Stomach (tissue), 9 donors: ENCODE measurements around the gene ERN1. TPM values are rescaled to one million over a fixed set of nuclear protein-coding genes. Genes with fewer than 3 reads are reported as not detected.

Experiments used
- DNase-seq, 2 donors: peaks; one replicate each; pipeline versions ENCODE4 v3.0.0 to v3.0.0-alpha.2; 2013 to 2019
- H3K27ac ChIP-seq, 5 donors: fragments of 200-600 bp in 4 of 5; sonication (generic) in 4 of 5; one replicate each; pipeline ENCODE4 v1.5.1; 2013 to 2019; ENCODE audit warnings: mild to moderate bottlenecking in 1 of 5, moderate library complexity in 1 of 5
- H3K27me3 ChIP-seq, 3 donors: fragments of 200-600 bp; sonication (generic); one replicate each; pipeline ENCODE4 v1.5.1; 2017 to 2019; ENCODE audit warnings: mixed run types in 1 of 3
- H3K36me3 ChIP-seq, 4 donors: fragments of 200-600 bp; sonication (generic); 1 replicate in 3 of 4; 2 replicates in 1 of 4; pipeline ENCODE4 v1.5.1; 2016 to 2019
- H3K4me1 ChIP-seq, 4 donors: fragments of 200-600 bp; sonication (generic); one replicate each; pipeline ENCODE4 v1.5.1; 2016 to 2019
- H3K4me3 ChIP-seq, 4 donors: fragments of 200-600 bp; sonication (generic) in 3 of 4; one replicate each; pipeline ENCODE4 v1.5.1; 2016 to 2019; ENCODE audit warnings: mild to moderate bottlenecking in 1 of 4
- H3K9me3 ChIP-seq, 4 donors: fragments of 200-600 bp; sonication (generic); one replicate each; pipeline ENCODE4 v1.5.1; 2016 to 2019
- CTCF ChIP-seq, 7 experiments: fragments of 450-650 bp in 4 of 7; fragments of 200-600 bp in 3 of 7; sonication (generic) in 3 of 7; IDR thresholded peaks; one replicate each; pipeline ENCODE4 v1.5.1; 2016 to 2019; ENCODE audit warnings: antibody characterized with exemption in 7 of 7, control low read depth in 2 of 7, mild to moderate bottlenecking in 1 of 7
- EP300 ChIP-seq: sonication (generic); formaldehyde crosslinking; IDR thresholded peaks from one replicate; pipeline ENCODE4 v1.6.1; 2017; ENCODE audit warnings: antibody characterized with exemption
- POLR2A ChIP-seq, 4 donors: fragments of 450-650 bp; IDR thresholded peaks; one replicate each; pipeline ENCODE4 v1.6.1; 2016; ENCODE audit warnings: antibody characterized with exemption in 4 of 4, control low read depth in 2 of 4, mild to moderate bottlenecking in 1 of 4, moderate library complexity in 1 of 4
- POLR2AphosphoS5 ChIP-seq, 3 donors: sonication (generic); formaldehyde crosslinking; IDR thresholded peaks; one replicate each; pipeline ENCODE4 v1.6.1; 2016; ENCODE audit warnings: antibody characterized with exemption in 3 of 3
- WGBS, 5 donors: extraction: QIAGEN DNeasy Blood & Tissue Kit in 3 of 5; methylation state at CpG; one replicate each; pipeline versions ENCODE4 v1.1.5 to v1.1.7; 2013 to 2018; 5-methylcytosine and 5-hydroxymethylcytosine counted together
- intact Hi-C: fragments of 100-400 bp; cut with DNase I; formaldehyde crosslinking; loops from one replicate; pipeline ENCODE4 v1.15.1; 2023; ENCODE audit warnings: low total_unique reads
- polyA plus RNA-seq, 3 donors: library from polyadenylated mRNA; stranded (reverse); fragments of 200-250 nt; gene quantifications; one replicate each; pipeline ENCODE4 v1.2.3, GENCODE V29; 2013
- total RNA-seq, 5 donors: library from RNA; depleted of rRNA; stranded (reverse); fragments of >200 nt; gene quantifications; one replicate each; pipeline versions ENCODE4 v1.1.0 to v1.2.3, GENCODE V29; 2014 to 2016
- donor health status: healthy with polysubstance abuse.
- donor health status: Bipolar disorder and iron deficiency.
- donor health status: healthy.

Gene ERN1
- total and polyA plus RNA-seq, 8 donors, result 4.1 to 76.4 (median 28.0) TPM

DNA sequence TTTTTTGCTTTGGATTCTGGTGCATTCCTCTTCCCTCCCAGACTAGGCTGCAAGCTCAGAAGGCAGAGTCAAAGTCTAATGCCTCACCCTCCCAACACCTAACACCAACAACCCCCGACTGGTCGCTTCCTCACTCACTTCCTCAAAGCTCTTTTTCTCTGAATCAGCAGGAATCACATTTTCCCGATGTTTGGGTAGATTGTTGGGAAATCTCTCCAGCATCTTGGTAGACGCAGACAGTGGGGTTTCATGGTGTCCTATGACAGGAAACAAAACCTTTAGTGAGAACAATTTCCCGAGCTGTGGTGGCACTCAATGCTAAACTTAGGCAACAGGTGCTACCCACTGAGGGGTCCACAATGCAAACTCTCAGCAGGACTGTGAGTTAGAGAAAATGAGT lies 69.6 kb downstream of the ERN1 start:
- Histone ChIP-seq H3K36me3 (peaks cover 53 to 98% (median 94%) of the 10 kb centered on the region in 4 donors), H3K27ac (peak overlapping the region in 2 of 5 donors; percentile 12 to 36), H3K27me3 (no peaks in the 10 kb centered on the region), H3K4me3 (no peak overlapping the region), H3K4me1 (peaks cover 0 to 51% (median 11%) of the 10 kb centered on the region in 4 donors), H3K9me3 (no peaks in the 10 kb centered on the region)
- TF ChIP-seq POLR2A (IDR thresholded peaks at IDR 0.05) (no peak), EP300 (no peak), POLR2AphosphoS5 (IDR thresholded peaks at IDR 0.05) (no peak), CTCF (IDR thresholded peaks at IDR 0.05) (no peak)
- WGBS, 5 donors, result 74 to 82% (median 76%) methylated on average over 5 of the region's 5 CpGs
- intact Hi-C loops, result no loop called here
- no peak for DNase-seq

GRCh38 chr17:64059756-64060155 lies 70.2 kb downstream of the ERN1 start:
- Histone ChIP-seq H3K4me1 (peaks cover 0 to 46% (median 10%) of the 10 kb centered on the region in 4 donors), H3K36me3 (peaks cover 54 to 98% (median 94%) of the 10 kb centered on the region in 4 donors), H3K4me3 (no peak overlapping the region), H3K27ac (peak overlapping the region in 1 of 5 donors; percentile 12), H3K9me3 (no peaks in the 10 kb centered on the region), H3K27me3 (no peaks in the 10 kb centered on the region)
- TF ChIP-seq CTCF (IDR thresholded peaks at IDR 0.05) (no peak), EP300 (no peak), POLR2A (IDR thresholded peaks at IDR 0.05) (no peak), POLR2AphosphoS5 (IDR thresholded peaks at IDR 0.05) (no peak)
- DNase-seq, result no peak
- intact Hi-C loops, result loop anchor here (10.0 kb wide), 1 partner anchor 75 kb away; the partner anchor contains the start of gene ERN1
- 92 to 98% (median 94%) methylated on average over 2 of the region's 2 CpGs for WGBS, 5 donors

- DNase-seq, result peak in 1 of 2 donors; percentile 49
- no peaks in the 10 kb centered on the region for H3K27me3 ChIP-seq
- intact Hi-C loops, result loop anchor here (10.0 kb wide), 1 partner anchor 76 kb away; the partner anchor contains the start of gene ERN1
- H3K4me3 ChIP-seq, result no peak overlapping the region
- WGBS, 5 donors, result 36 to 67% (median 57%) methylated on average over 5 of the region's 5 CpGs
- TF ChIP-seq CTCF (IDR thresholded peaks at IDR 0.05), result no peak
- no peak overlapping the region for H3K27ac ChIP-seq
- H3K36me3 ChIP-seq, result peaks cover 58 to 98% (median 94%) of the 10 kb centered on the region in 4 donors
- no peaks in the 10 kb centered on the region for H3K9me3 ChIP-seq
- H3K4me1 ChIP-seq, result peaks cover 0 to 34% (median 2%) of the 10 kb centered on the region in 4 donors
These were observed 71.3 kb downstream of the ERN1 start for GRCh38 chr17:64058621-64059020.

DNA sequence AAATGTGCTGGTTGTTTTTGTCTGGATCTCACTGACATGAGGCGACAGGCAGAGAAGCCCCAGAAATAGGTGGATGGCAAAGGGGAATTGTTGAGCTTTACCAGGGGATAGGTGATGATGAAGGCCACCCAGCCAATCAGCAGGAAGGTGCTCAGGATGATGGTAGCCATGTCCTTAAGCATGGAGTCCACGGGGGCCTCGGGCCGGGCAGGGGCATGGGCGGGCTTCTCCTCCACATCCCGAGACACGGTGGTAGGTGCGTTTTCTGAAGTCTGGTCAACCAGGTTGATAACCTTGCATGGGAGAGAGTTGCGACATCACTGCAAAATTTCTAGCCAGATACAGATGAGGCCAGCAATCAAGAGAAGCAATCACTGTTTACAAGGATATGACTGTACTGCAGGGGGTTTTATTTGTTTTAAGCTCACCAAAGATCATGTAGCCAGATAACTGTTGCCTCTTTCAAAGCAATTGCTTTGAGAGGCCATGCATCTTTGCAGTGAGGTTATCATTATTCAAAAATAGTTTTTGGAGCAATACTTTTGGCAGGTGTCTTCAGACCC lies 72.2 kb downstream of the ERN1 start:
- WGBS, 5 donors, result 83 to 94% (median 90%) methylated on average over 9 of the region's 9 CpGs
- intact Hi-C loops, result loop anchor here (10.0 kb wide), 1 partner anchor 77 kb away; the partner anchor contains the start of gene ERN1

More for the DNA sequence above, 72.2 kb downstream of the ERN1 start:
- Histone ChIP-seq H3K4me3 (no peak overlapping the region), H3K4me1 (peaks cover 0 to 26% (median under 1%) of the 10 kb centered on the region in 4 donors), H3K36me3 (peaks cover 65 to 99% (median 94%) of the 10 kb centered on the region in 4 donors), H3K27me3 (no peaks in the 10 kb centered on the region), H3K27ac (no peak overlapping the region), H3K9me3 (no peaks in the 10 kb centered on the region)
- TF ChIP-seq POLR2A (IDR thresholded peaks at IDR 0.05), result no peak
- no peak for TF ChIP-seq EP300
- TF ChIP-seq POLR2AphosphoS5 (IDR thresholded peaks at IDR 0.05), result no peak
- TF ChIP-seq CTCF (IDR thresholded peaks at IDR 0.05), result no peak
- no peak for DNase-seq
